WERI-Rb-1 (cell line): ENCODE data around the gene EIF2AK2.

Source experiments
- DNase-seq: peaks from one replicate; pipeline ENCODE4 v3.0.0-alpha.2; 2020
- H3K27ac ChIP-seq: fragments of 250-450 bp; sonication (Bioruptor Pico); 2 replicates; pipeline ENCODE4 v1.5.1; 2020; ENCODE audit warnings: mild to moderate bottlenecking, moderate library complexity
- H3K27me3 ChIP-seq: fragments of 250-450 bp; sonication (Bioruptor Pico); 2 replicates; pipeline ENCODE4 v1.5.1; 2021; ENCODE audit warnings: mild to moderate bottlenecking, low read depth, moderate library complexity; ENCODE audit not compliant: insufficient read depth, severe bottlenecking
- H3K36me3 ChIP-seq: fragments of 250-450 bp; sonication (Bioruptor Pico); 2 replicates; pipeline ENCODE4 v1.5.1; 2020; ENCODE audit warnings: mild to moderate bottlenecking, moderate library complexity
- H3K4me3 ChIP-seq: 2 replicates; pipeline ENCODE4 v1.5.1; 2011; ENCODE audit warnings: low read depth, mild to moderate bottlenecking, control low read depth, low read length
- H3K9me3 ChIP-seq: fragments of 250-450 bp; sonication (Bioruptor Pico); 2 replicates; pipeline ENCODE4 v1.5.1; 2021; ENCODE audit warnings: mild to moderate bottlenecking, moderate library complexity; ENCODE audit not compliant: severe bottlenecking
- TF ChIP-seq, protein P1 (sequence below): IDR thresholded peaks from 2 replicates; pipeline ENCODE4 v1.5.1; 2011; ENCODE audit warnings: low read depth, mild to moderate bottlenecking, control low read depth, inconsistent platforms, low read length

The EIF2AK2 gene

DNA sequence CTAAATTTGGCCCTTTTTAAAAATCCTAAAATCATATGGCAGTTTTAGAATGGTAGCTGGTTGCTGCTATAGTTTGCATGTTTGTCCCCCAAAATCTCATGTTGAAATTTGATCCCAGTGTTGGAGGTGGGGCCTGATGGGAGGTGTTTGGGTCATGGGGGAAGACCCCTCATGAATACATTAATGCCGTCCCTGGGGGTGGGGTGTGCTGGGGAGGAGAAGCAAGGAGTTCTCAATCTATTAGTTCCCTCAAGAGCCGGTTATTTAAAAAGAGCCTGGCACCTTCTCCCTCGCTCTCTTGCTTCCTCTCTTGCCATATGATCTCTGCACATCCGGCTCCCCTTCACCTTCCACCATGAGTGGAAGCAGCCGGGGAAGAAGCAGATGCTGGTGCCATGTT is 51.6 kb downstream of the EIF2AK2 start:
- no peak overlapping the region for H3K4me3 ChIP-seq
- TF ChIP-seq, protein P1, sequence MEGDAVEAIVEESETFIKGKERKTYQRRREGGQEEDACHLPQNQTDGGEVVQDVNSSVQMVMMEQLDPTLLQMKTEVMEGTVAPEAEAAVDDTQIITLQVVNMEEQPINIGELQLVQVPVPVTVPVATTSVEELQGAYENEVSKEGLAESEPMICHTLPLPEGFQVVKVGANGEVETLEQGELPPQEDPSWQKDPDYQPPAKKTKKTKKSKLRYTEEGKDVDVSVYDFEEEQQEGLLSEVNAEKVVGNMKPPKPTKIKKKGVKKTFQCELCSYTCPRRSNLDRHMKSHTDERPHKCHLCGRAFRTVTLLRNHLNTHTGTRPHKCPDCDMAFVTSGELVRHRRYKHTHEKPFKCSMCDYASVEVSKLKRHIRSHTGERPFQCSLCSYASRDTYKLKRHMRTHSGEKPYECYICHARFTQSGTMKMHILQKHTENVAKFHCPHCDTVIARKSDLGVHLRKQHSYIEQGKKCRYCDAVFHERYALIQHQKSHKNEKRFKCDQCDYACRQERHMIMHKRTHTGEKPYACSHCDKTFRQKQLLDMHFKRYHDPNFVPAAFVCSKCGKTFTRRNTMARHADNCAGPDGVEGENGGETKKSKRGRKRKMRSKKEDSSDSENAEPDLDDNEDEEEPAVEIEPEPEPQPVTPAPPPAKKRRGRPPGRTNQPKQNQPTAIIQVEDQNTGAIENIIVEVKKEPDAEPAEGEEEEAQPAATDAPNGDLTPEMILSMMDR: no peak
- no peak overlapping the region for H3K27ac ChIP-seq
- H3K27me3 ChIP-seq: no peaks in the 10 kb centered on the region
- DNase-seq: no peak
- peaks cover 45% of the 10 kb centered on the region for H3K36me3 ChIP-seq
- no peaks in the 10 kb centered on the region for H3K9me3 ChIP-seq

DNA sequence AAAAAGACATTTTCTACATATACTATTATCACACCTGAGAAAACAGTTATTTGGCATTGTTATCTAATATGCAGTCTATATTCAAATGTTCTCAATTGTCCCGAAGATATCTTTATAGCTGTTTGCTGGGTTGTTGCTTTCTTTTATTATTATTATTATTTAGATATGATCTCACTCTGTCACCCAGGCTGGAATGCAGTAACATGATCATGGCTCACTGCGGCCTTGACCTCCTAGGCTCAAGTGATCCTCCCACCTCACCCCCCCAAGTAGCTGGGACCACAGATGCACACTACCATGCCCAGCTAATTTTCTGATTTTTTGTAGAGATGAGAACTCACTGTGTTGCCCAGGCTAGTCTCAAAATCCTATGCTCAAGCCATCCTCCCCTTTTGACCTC is 52.6 kb downstream of the EIF2AK2 start:
- H3K27me3 ChIP-seq: no peaks in the 10 kb centered on the region
- TF ChIP-seq, protein P1: no peak
- no peak overlapping the region for H3K4me3 ChIP-seq
- H3K9me3 ChIP-seq: no peaks in the 10 kb centered on the region
- H3K36me3 ChIP-seq: peaks cover 39% of the 10 kb centered on the region
- DNase-seq: no peak
- H3K27ac ChIP-seq: no peak overlapping the region

DNA sequence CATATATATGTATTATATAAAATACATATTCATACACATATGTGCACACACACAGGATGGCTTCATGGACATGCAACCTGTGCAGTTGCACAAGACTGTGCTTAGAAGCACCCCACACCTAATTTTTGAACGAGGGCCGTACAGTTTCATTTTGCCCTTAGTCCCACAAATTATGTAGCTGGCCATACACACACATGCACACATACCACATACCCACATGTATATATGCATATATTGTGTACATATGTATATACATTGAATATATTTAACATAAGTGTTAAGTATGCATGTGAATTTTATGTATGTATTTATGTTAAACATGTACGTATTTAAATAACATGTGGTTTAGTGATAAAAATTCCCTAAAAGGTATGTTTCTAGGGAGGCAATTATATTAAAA is 54.2 kb downstream of the EIF2AK2 start:
- TF ChIP-seq, protein P1: no peak
- H3K36me3 ChIP-seq: peaks cover 28% of the 10 kb centered on the region
- no peaks in the 10 kb centered on the region for H3K27me3 ChIP-seq

DNA sequence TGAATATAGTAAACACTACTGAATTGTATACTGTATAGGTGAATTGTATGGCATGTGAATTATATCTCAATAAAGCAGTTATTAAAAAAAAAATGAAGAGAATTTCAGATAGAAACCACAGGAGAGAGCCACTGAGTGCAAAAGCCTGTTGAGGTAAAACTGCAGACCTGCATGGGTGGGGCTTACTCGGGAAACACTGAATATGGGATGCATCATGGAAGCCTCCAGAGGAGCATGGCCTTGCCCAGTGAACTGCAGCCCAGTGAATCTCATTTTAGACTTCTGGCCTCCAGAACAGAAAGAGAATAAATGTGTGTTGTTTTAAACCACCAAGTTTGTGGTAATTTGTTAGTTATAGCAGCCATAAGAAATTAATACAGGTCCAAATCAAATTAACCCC is 56.7 kb downstream of the EIF2AK2 start:
- H3K4me3 ChIP-seq: no peak overlapping the region
- TF ChIP-seq, protein P1: no peak
- no peak for DNase-seq
- peaks cover 25% of the 10 kb centered on the region for H3K36me3 ChIP-seq
- H3K27ac ChIP-seq: no peak overlapping the region
- H3K27me3 ChIP-seq: no peaks in the 10 kb centered on the region
- H3K9me3 ChIP-seq: no peaks in the 10 kb centered on the region

More for the DNA sequence above, 54.2 kb downstream of the EIF2AK2 start:
- H3K4me3 ChIP-seq: no peak overlapping the region
- no peak overlapping the region for H3K27ac ChIP-seq
- H3K9me3 ChIP-seq: no peaks in the 10 kb centered on the region
- no peak for DNase-seq

DNA sequence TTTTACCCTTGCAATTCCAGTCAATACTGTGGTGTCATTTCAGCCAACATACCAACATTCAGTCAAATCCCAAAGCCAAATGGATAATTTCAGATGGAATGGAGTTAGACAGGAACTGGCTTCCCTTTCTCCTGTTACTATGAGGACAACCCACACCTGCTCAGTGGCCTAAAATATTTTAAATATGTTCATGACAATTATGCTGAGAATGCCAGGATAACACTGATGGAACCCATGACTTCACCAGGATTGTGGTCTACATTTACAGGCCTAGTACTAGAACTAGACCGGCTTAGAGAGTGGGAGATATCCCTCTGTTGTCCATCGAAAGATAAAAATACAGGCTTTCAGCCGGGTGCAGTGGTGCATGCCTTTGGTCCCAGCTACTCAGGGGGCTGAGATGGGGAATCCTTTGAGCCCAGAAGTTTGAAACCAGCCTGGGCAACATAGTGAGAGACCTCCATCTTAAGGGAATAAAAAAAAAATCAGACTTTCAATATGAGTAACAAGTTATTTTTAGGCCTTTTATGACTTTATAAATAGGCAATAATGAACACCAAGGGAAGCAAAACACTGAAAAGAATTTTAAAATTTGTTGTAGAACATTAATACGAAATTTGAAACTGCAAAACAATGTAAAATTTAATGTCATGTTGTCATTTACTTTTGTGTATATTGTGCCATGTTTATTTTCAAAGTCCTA is 58.2 kb downstream of the EIF2AK2 start:
- TF ChIP-seq, protein P1: no peak
- Histone ChIP-seq H3K36me3 (peaks cover 38% of the 10 kb centered on the region), H3K9me3 (no peaks in the 10 kb centered on the region), H3K4me3 (no peak overlapping the region), H3K27ac (no peak overlapping the region), H3K27me3 (no peaks in the 10 kb centered on the region)
- DNase-seq: no peak

DNA sequence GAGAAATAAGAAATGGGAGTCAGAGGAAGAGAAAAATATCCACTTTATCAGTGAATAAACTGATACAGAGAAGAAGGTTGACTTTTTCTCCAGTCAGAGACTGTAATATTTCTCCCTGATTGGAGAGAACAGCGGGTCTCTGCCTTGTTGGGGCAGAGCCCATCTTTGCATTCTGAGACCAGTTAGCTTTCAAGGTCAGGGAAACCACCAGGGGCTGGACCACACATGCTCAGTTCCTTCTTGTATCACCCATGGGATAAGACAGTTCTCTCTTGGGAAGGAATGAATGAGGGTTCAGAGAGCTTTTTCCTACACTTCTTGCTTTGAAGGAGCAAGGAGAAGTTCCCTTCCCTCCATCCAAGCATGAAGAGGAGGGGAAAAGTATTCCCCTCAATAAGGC is 60.2 kb downstream of the EIF2AK2 start:
- Histone ChIP-seq H3K9me3 (no peaks in the 10 kb centered on the region), H3K4me3 (no peak overlapping the region), H3K36me3 (peaks cover 54% of the 10 kb centered on the region), H3K27ac (no peak overlapping the region), H3K27me3 (no peaks in the 10 kb centered on the region)
- no peak for DNase-seq
- TF ChIP-seq, protein P1: no peak
